Measurements from ENCODE around the gene EVL. TPM values are rescaled to one million over a fixed set of nuclear protein-coding genes. Genes with fewer than 3 reads are reported as not detected.

EVL gene
- total and polyA plus RNA-seq, 2 of the 8 experiments (the other 6 are each of a cell fraction or from before 2014, with no cell fraction given), result 30.7 to 64.6 TPM

DNA sequence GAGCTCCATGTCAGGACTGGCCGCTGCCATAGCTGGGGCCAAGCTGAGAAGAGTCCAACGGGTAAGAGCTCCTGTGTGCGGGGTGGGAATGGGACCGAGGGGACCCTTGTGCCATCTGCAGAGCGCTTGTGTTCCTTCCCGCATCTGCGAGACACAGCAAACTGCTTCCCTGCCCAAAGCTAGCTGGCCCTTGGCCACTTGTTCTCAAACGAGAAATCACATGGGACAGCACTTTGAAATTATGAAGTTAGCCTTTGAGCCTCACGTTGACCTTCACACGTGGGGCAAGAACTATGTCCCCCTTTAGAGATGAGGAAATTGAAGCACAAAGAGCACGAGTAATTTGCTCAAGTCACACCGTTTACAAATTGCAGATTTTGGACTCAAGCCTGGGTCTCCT lies 63.5 kb downstream of the EVL start:
- Histone ChIP-seq H3K4me3 (ENCODE audit: extremely low read depth in 1 of 4, insufficient read depth in 2 of 4, low read depth in 3 of 4, low read length in 4 of 4) (no peak overlapping the region), H2BK120ac (replicated peaks; ENCODE audit: low read depth, low read length) (no peak overlapping the region), H3K79me1 (ENCODE audit: low read depth, low read length) (no peaks in the 10 kb centered on the region), H3K23ac (ENCODE audit: insufficient read length) (no peak overlapping the region), H2BK12ac (ENCODE audit: low read depth, low read length) (no peak overlapping the region), H4K8ac (ENCODE audit: extremely low read depth, insufficient read depth, low read length) (no peak overlapping the region), H4K5ac (ENCODE audit: insufficient read length, low read depth, low read length) (no peak overlapping the region), H3K9ac (replicated peaks in 1 of 4; ENCODE audit: extremely low read depth in 1 of 4, low read depth in 3 of 4, low read length in 3 of 4) (no peak overlapping the region; a peak in 2 of 7 replicates), H3K4me1 (replicated peaks in 1 of 4; ENCODE audit: control insufficient read depth in 3 of 4, insufficient read depth in 4 of 4, low read length in 3 of 4) (peaks cover 0 to 8% (median 6%) of the 10 kb centered on the region in 4 experiments; a peak in 4 of 7 replicates), H3K27me3 (replicated peaks in 1 of 4; ENCODE audit: control insufficient read depth in 3 of 4, extremely low read depth in 1 of 4, insufficient read depth in 3 of 4, low read length in 3 of 4) (no peaks in the 10 kb centered on the region), H3K4ac (replicated peaks; ENCODE audit: insufficient read length, low read depth, low read length) (no peak overlapping the region), H3K14ac (ENCODE audit: insufficient read length) (no peak overlapping the region), H3K27ac (ENCODE audit: low read depth, low read length) (no peak overlapping the region), H4K20me1 (replicated peaks in 1 of 2; ENCODE audit: control insufficient read depth in 1 of 2, insufficient read depth in 2 of 2, low read length in 2 of 2) (peaks cover 0 to 4% of the 10 kb centered on the region in 2 experiments), H3K4me2 (ENCODE audit: insufficient read depth in 1 of 2, low read depth in 2 of 2, low read length in 2 of 2) (no peak overlapping the region), H3K56ac (replicated peaks; ENCODE audit: insufficient read length, low read depth, low read length) (no peak overlapping the region), H2BK20ac (ENCODE audit: low read length) (no peak overlapping the region), H3K23me2 (ENCODE audit: low read depth, low read length) (no peaks in the 10 kb centered on the region; the same call in 1 of the 2 replicates), H3K79me2 (ENCODE audit: control insufficient read depth in 1 of 2, insufficient read depth in 2 of 2, low read length in 2 of 2) (no peaks in the 10 kb centered on the region), H3K36me3 (ENCODE audit: control insufficient read depth in 2 of 4, insufficient read depth in 4 of 4, low read length in 3 of 4) (peaks cover 0 to 2% (median 0%) of the 10 kb centered on the region in 4 experiments; a peak in 3 of 8 replicates), H2AK5ac (ENCODE audit: low read depth, low read length) (no peak overlapping the region), H3K9me3 (ENCODE audit: insufficient read depth in 2 of 2, low read depth in 1 of 2, low read length in 1 of 2) (no peaks in the 10 kb centered on the region), H2AFZ (ENCODE audit: low read length) (no peak overlapping the region), H3K18ac (ENCODE audit: extremely low read depth, low read length) (no peak overlapping the region), H4K91ac (replicated peaks; ENCODE audit: insufficient read length, low read length) (no peak overlapping the region), H2BK5ac (ENCODE audit: low read depth, low read length) (no peak overlapping the region), H2BK15ac (ENCODE audit: low read length) (no peak overlapping the region)
- CTCF ChIA-PET (ENCODE audit: partially characterized antibody), result interaction anchor here (1.1 to 22.9 kb wide), 9 partner anchors 12 to 145 kb away, joined by 3 to 307 read pairs (median 4); partner anchors contain the start of gene DEGS2
- no peak for FAIRE-seq
- no peak for DNase-seq (ENCODE audit: low read depth in 1 of 2, low spot score in 2 of 2)
- WGBS, 2 experiments (ENCODE audit: extremely low coverage in 1 of 2, insufficient coverage in 1 of 2, insufficient read length in 1 of 2, insufficient replicate concordance in 2 of 2, low coverage in 1 of 2, low lambda C conversion rate in 2 of 2, missing lambda C conversion rate in 1 of 2), result 89% methylated on average over 12 of the region's 12 CpGs; no CpG with 5 or more reads in 1 of the 2 experiments
- POLR2A ChIA-PET (ENCODE audit: partially characterized antibody), result interaction anchor here (0.9 kb wide), 1 partner anchor 10 kb away, joined by 3 read pairs; no protein-coding TSS in a partner anchor
- TF ChIP-seq KDM5A (IDR thresholded peaks at IDR 0.05; ENCODE audit: low read length) (no peak), SIRT6 (IDR thresholded peaks at IDR 0.05; ENCODE audit: low read length) (no peak), KDM1A (IDR thresholded peaks at IDR 0.05; ENCODE audit: borderline replicate concordance, low read length) (no peak), TCF12 (IDR thresholded peaks at IDR 0.05; ENCODE audit: low read depth, low read length) (no peak), SAP30 (IDR thresholded peaks at IDR 0.05; ENCODE audit: insufficient read depth, insufficient replicate concordance, low read length) (no peak), CBX5 (IDR thresholded peaks at IDR 0.05; ENCODE audit: low read depth, low read length) (no peak), NANOG (IDR thresholded peaks at IDR 0.05; ENCODE audit: insufficient read depth, low read depth, low read length, poor library complexity, severe bottlenecking) (no peak), HDAC2 (IDR thresholded peaks at IDR 0.05; ENCODE audit: borderline replicate concordance in 1 of 2, low read depth in 2 of 2, low read length in 2 of 2) (no peak), TEAD4 (IDR thresholded peaks at IDR 0.05; ENCODE audit: low read depth, low read length) (no peak), SP1 (IDR thresholded peaks at IDR 0.05; ENCODE audit: low read depth, low read length) (no peak), EZH2 (IDR thresholded peaks at IDR 0.05; ENCODE audit: low read depth, low read length, severe bottlenecking) (no peak), YY1 (IDR thresholded peaks at IDR 0.05; ENCODE audit: low read depth, low read length) (no peak), TAF7 (optimal IDR thresholded peaks at IDR 0.05; ENCODE audit: borderline replicate concordance, low read depth, low read length) (no peak), GTF2F1 (IDR thresholded peaks at IDR 0.05; ENCODE audit: borderline replicate concordance, low read depth, low read length) (no peak)

Measured in H1 (cell line).